ENCODE data around the gene PCNT. TPM values are rescaled to one million over a fixed set of nuclear protein-coding genes. Genes with fewer than 3 reads are reported as not detected.

Gene PCNT
- total RNA-seq, 1 donor from 2014 or later = 53.3 TPM

GRCh38 chr21:46465651-46466050, 141.7 kb downstream of the PCNT start:
- no peaks in the 10 kb centered on the region for H3K9me3 Mint-ChIP-seq (ENCODE audit: low read depth)
- H3K27ac Mint-ChIP-seq = no peak overlapping the region
- H3K36me3 Mint-ChIP-seq (ENCODE audit: insufficient read depth) = peaks cover 4% of the 10 kb centered on the region
- H3K4me3 Mint-ChIP-seq (ENCODE audit: low read depth) = no peak overlapping the region
- no peaks in the 10 kb centered on the region for H3K27me3 Mint-ChIP-seq
- DNase-seq (ENCODE audit: low spot score, unreplicated experiment) = no peak
- no peak for TF ChIP-seq CTCF (IDR thresholded peaks at IDR 0.05; ENCODE audit: unreplicated experiment)
- no peaks in the 10 kb centered on the region for H3K4me1 Mint-ChIP-seq (ENCODE audit: low read depth)

- Mint-ChIP-seq H3K27me3 (no peaks in the 10 kb centered on the region), H3K36me3 (ENCODE audit: insufficient read depth) (peaks cover 6% of the 10 kb centered on the region), H3K4me1 (ENCODE audit: low read depth) (no peaks in the 10 kb centered on the region), H3K27ac (no peak overlapping the region), H3K4me3 (ENCODE audit: low read depth) (no peak overlapping the region), H3K9me3 (ENCODE audit: low read depth) (no peaks in the 10 kb centered on the region)
- TF ChIP-seq CTCF (IDR thresholded peaks at IDR 0.05; ENCODE audit: unreplicated experiment) = no peak
- DNase-seq (ENCODE audit: low spot score, unreplicated experiment) = no peak
Measured at GRCh38 chr21:46468108-46468774, 144.3 kb downstream of the PCNT start.

- no peak for DNase-seq (ENCODE audit: low spot score, unreplicated experiment)
- no peak overlapping the region for H3K27ac Mint-ChIP-seq
- H3K27me3 Mint-ChIP-seq = no peaks in the 10 kb centered on the region
- no peaks in the 10 kb centered on the region for H3K9me3 Mint-ChIP-seq (ENCODE audit: low read depth)
- TF ChIP-seq CTCF (IDR thresholded peaks at IDR 0.05; ENCODE audit: unreplicated experiment) = no peak
- H3K36me3 Mint-ChIP-seq (ENCODE audit: insufficient read depth) = peaks cover 5% of the 10 kb centered on the region
- no peaks in the 10 kb centered on the region for H3K4me1 Mint-ChIP-seq (ENCODE audit: low read depth)
- H3K4me3 Mint-ChIP-seq (ENCODE audit: low read depth) = no peak overlapping the region
Measured at GRCh38 chr21:46469275-46469674, 145.3 kb downstream of the PCNT start.

- no peak overlapping the region for H3K4me3 Mint-ChIP-seq (ENCODE audit: low read depth)
- no peaks in the 10 kb centered on the region for H3K4me1 Mint-ChIP-seq (ENCODE audit: low read depth)
- TF ChIP-seq CTCF (IDR thresholded peaks at IDR 0.05; ENCODE audit: unreplicated experiment) = no peak
- H3K27ac Mint-ChIP-seq = no peak overlapping the region
- no peaks in the 10 kb centered on the region for H3K27me3 Mint-ChIP-seq
- H3K36me3 Mint-ChIP-seq (ENCODE audit: insufficient read depth) = peaks cover 5% of the 10 kb centered on the region
- DNase-seq (ENCODE audit: low spot score, unreplicated experiment) = no peak
- no peaks in the 10 kb centered on the region for H3K9me3 Mint-ChIP-seq (ENCODE audit: low read depth)
Measured at GRCh38 chr21:46471514-46471913, 147.6 kb downstream of the PCNT start.

GRCh38 chr21:46472246-46472645, 148.3 kb downstream of the PCNT start:
- no peak overlapping the region for H3K4me3 Mint-ChIP-seq (ENCODE audit: low read depth)
- no peaks in the 10 kb centered on the region for H3K4me1 Mint-ChIP-seq (ENCODE audit: low read depth)
- no peak for TF ChIP-seq CTCF (IDR thresholded peaks at IDR 0.05; ENCODE audit: unreplicated experiment)
- no peaks in the 10 kb centered on the region for H3K27me3 Mint-ChIP-seq
- DNase-seq (ENCODE audit: low spot score, unreplicated experiment) = no peak
- H3K27ac Mint-ChIP-seq = no peak overlapping the region
- no peaks in the 10 kb centered on the region for H3K9me3 Mint-ChIP-seq (ENCODE audit: low read depth)
- H3K36me3 Mint-ChIP-seq (ENCODE audit: insufficient read depth) = peaks cover 7% of the 10 kb centered on the region
